ENCODE measurements around the gene ADAMTSL3. TPM values are rescaled to one million over a fixed set of nuclear protein-coding genes. Genes with fewer than 3 reads are reported as not detected.

The ADAMTSL3 gene
- total RNA-seq, 1 experiment from 2014 or later = 0.05 TPM

DNA sequence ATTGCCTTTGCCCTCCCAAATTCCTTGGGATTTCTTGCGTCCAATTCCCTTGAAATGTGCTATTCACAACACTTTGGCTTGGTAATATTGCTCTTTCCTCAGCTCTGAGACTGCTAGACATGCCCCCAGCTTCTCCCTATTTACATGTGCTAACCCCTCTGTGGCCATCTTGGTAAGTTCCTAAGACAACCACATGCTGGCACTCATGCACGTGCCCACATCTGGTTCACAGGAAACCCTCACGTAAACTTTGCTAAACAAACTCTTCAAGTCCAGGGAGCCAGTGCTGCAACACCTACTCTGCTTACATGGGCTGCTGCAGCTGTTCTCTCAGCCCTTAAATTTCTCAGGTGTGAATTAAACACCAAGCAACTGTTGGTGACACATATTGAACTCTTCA is 121.8 kb downstream of the ADAMTSL3 start:
- H3K9me3 ChIP-seq (ENCODE audit: control insufficient read depth in 1 of 2, insufficient read depth in 1 of 2, low read depth in 1 of 2, low read length in 2 of 2) = no peaks in the 10 kb centered on the region
- CTCF ChIA-PET = no interaction called here
- H3K27me3 ChIP-seq (ENCODE audit: insufficient read depth, low read length) = 0 out of 2 replicates have a peak, but pooled peaks cover 3% of the 10 kb centered on the region
- H3K9ac ChIP-seq (ENCODE audit: low read length) = no peak overlapping the region
- H3K79me2 ChIP-seq (ENCODE audit: insufficient read depth, low read length) = no peaks in the 10 kb centered on the region
- H3K4me1 ChIP-seq (ENCODE audit: control insufficient read depth in 1 of 2, insufficient read depth in 2 of 2, low read length in 2 of 2) = no peaks in the 10 kb centered on the region
- no peak overlapping the region for H3K4me3 ChIP-seq (replicated peaks in 1 of 2; ENCODE audit: low read depth in 1 of 2, low read length in 2 of 2)
- DNase-seq (ENCODE audit: low read depth, low spot score) (no peak), ATAC-seq (no peak)
- no peaks in the 10 kb centered on the region for H4K20me1 ChIP-seq (ENCODE audit: insufficient read depth)
- BruUV-seq (replicated peaks) = no TSS peak
- H3K4me2 ChIP-seq (ENCODE audit: low read length) = no peak overlapping the region
- intact Hi-C loops (cut with micrococcal nuclease) = no loop called here
- TF ChIP-seq CEBPB (IDR thresholded peaks at IDR 0.05; ENCODE audit: low read depth) (no peak), ZFX (IDR thresholded peaks at IDR 0.05) (no peak), FOSL1 (IDR thresholded peaks at IDR 0.05; ENCODE audit: low read depth) (no peak), SIN3A (IDR thresholded peaks at IDR 0.05; ENCODE audit: low read depth) (no peak), RAD21 (IDR thresholded peaks at IDR 0.05; ENCODE audit: low read depth) (no peak), EGR1 (IDR thresholded peaks at IDR 0.05; ENCODE audit: low read depth) (no peak), EZH2 (IDR thresholded peaks at IDR 0.05) (no peak), YY1 (IDR thresholded peaks at IDR 0.05; ENCODE audit: extremely low read depth, insufficient replicate concordance, low read depth, low read length) (no peak), TCF7L2 (IDR thresholded peaks at IDR 0.05; ENCODE audit: borderline replicate concordance, extremely low read depth, insufficient read depth, insufficient read length) (no peak), JUND (IDR thresholded peaks at IDR 0.05) (no peak), ZNF274 (IDR thresholded peaks at IDR 0.05; ENCODE audit: low read depth, low read length) (no peak), ELF1 (IDR thresholded peaks at IDR 0.05; ENCODE audit: borderline replicate concordance, low read depth) (no peak), EZH2phosphoT487 (IDR thresholded peaks at IDR 0.05; ENCODE audit: borderline replicate concordance) (no peak), SRF (IDR thresholded peaks at IDR 0.05; ENCODE audit: low read depth) (no peak)
- TF ChIP-seq, protein P1, sequence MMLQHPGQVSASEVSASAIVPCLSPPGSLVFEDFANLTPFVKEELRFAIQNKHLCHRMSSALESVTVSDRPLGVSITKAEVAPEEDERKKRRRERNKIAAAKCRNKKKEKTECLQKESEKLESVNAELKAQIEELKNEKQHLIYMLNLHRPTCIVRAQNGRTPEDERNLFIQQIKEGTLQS (IDR thresholded peaks at IDR 0.05) = no peak
- TF ChIP-seq, protein P2, sequence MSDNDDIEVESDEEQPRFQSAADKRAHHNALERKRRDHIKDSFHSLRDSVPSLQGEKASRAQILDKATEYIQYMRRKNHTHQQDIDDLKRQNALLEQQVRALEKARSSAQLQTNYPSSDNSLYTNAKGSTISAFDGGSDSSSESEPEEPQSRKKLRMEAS (IDR thresholded peaks at IDR 0.05) = no peak
- TF ChIP-seq, protein P3, sequence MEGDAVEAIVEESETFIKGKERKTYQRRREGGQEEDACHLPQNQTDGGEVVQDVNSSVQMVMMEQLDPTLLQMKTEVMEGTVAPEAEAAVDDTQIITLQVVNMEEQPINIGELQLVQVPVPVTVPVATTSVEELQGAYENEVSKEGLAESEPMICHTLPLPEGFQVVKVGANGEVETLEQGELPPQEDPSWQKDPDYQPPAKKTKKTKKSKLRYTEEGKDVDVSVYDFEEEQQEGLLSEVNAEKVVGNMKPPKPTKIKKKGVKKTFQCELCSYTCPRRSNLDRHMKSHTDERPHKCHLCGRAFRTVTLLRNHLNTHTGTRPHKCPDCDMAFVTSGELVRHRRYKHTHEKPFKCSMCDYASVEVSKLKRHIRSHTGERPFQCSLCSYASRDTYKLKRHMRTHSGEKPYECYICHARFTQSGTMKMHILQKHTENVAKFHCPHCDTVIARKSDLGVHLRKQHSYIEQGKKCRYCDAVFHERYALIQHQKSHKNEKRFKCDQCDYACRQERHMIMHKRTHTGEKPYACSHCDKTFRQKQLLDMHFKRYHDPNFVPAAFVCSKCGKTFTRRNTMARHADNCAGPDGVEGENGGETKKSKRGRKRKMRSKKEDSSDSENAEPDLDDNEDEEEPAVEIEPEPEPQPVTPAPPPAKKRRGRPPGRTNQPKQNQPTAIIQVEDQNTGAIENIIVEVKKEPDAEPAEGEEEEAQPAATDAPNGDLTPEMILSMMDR (IDR thresholded peaks at IDR 0.05 in 2 of 3, conservative IDR thresholded peaks at IDR 0.05 in 1 of 3; ENCODE audit: borderline replicate concordance in 1 of 3, insufficient read depth in 1 of 3, low read depth in 2 of 3, low read length in 2 of 3) = no peak
- TF ChIP-seq, protein P4, sequence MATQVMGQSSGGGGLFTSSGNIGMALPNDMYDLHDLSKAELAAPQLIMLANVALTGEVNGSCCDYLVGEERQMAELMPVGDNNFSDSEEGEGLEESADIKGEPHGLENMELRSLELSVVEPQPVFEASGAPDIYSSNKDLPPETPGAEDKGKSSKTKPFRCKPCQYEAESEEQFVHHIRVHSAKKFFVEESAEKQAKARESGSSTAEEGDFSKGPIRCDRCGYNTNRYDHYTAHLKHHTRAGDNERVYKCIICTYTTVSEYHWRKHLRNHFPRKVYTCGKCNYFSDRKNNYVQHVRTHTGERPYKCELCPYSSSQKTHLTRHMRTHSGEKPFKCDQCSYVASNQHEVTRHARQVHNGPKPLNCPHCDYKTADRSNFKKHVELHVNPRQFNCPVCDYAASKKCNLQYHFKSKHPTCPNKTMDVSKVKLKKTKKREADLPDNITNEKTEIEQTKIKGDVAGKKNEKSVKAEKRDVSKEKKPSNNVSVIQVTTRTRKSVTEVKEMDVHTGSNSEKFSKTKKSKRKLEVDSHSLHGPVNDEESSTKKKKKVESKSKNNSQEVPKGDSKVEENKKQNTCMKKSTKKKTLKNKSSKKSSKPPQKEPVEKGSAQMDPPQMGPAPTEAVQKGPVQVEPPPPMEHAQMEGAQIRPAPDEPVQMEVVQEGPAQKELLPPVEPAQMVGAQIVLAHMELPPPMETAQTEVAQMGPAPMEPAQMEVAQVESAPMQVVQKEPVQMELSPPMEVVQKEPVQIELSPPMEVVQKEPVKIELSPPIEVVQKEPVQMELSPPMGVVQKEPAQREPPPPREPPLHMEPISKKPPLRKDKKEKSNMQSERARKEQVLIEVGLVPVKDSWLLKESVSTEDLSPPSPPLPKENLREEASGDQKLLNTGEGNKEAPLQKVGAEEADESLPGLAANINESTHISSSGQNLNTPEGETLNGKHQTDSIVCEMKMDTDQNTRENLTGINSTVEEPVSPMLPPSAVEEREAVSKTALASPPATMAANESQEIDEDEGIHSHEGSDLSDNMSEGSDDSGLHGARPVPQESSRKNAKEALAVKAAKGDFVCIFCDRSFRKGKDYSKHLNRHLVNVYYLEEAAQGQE (IDR thresholded peaks at IDR 0.05; ENCODE audit: low read depth) = no peak
- H2AFZ ChIP-seq (ENCODE audit: low read depth, low read length, poor library complexity, severe bottlenecking) = no peak overlapping the region
- RAD21 ChIA-PET (ENCODE audit: low non-redundant PET in 1 of 2, low total read pairs in 2 of 2, uncharacterized antibody in 2 of 2, unreplicated experiment in 2 of 2) = no interaction called here
- no peak overlapping the region for H3K27ac ChIP-seq (ENCODE audit: low read depth, low read length)
- H3K9me2 ChIP-seq (ENCODE audit: insufficient read depth) = no peaks in the 10 kb centered on the region
- POLR2A ChIA-PET = no interaction called here
- no peaks in the 10 kb centered on the region for H3K36me3 ChIP-seq (ENCODE audit: control insufficient read depth in 1 of 2, insufficient read depth in 2 of 2, low read length in 2 of 2)

All from HCT116 (cell line).